Measurements from ENCODE around the gene SPC24. TPM values are rescaled to one million over a fixed set of nuclear protein-coding genes. Genes with fewer than 3 reads are reported as not detected.

Gene SPC24
- total RNA-seq, 2 experiments from 2014 or later = 60.5 to 70.9 TPM

- Mint-ChIP-seq H3K27me3 (no peaks in the 10 kb centered on the region), H3K9me3 (peaks cover 2% of the 10 kb centered on the region), H3K36me3 (ENCODE audit: low read depth) (peaks cover 78% of the 10 kb centered on the region), H3K4me1 (ENCODE audit: low read depth) (peaks cover 54% of the 10 kb centered on the region), H3K4me3 (peak overlapping the region; percentile 63), H3K27ac (peak overlapping the region; percentile 94)
- ChIA-PET POLR2A (interaction anchor here (0.8 to 3.8 kb wide), 5 partner anchors 10 to 86 kb away, joined by 3 to 20 read pairs (median 4); no protein-coding TSS in a partner anchor), CTCF (interaction anchor here (1.2 to 3.2 kb wide), 2 partner anchors 30 to 61 kb away, joined by 5 to 22 read pairs; no protein-coding TSS in a partner anchor)
- ATAC-seq = peak; percentile 55
- TF ChIP-seq CTCF (IDR thresholded peaks at IDR 0.05) = no peak
- intact Hi-C loops (cut with micrococcal nuclease) = no loop called here
- DNase-seq = peak; percentile 57
Measured at GRCh38 chr19:11096210-11096841, 59.3 kb downstream of the SPC24 start.

Small RNA genes lying within 50 kb of the gene (microRNA-seq; reads per million reads assigned to microRNA genes)
- 2.1 reads per million for gene MIR6886 (ENCODE audit: borderline microRNAs expressed, borderline replicate concordance)

Other genes starting within 250 kb of the SPC24 start
- gene YIPF2, start 227.1 kb downstream of the SPC24 start, total RNA-seq = 10 to 100 TPM; 21.7 to 24.4 TPM
- gene TIMM29, start 227.0 kb downstream of the SPC24 start, total RNA-seq = 10 to 100 TPM; 14.7 to 17.7 TPM
- gene SMARCA4, start 194.8 kb downstream of the SPC24 start, total RNA-seq = 10 to 100 TPM; 97.0 to 98.7 TPM
- gene LDLR, start 66.3 kb downstream of the SPC24 start, total RNA-seq = 10 to 100 TPM; 54.7 to 56.5 TPM
- gene KANK2, start 41.8 kb upstream of the SPC24 start, total RNA-seq = 1 to 10 TPM; 1.9 to 2.0 TPM
- not detected for gene ANGPTL8, start 83.8 kb upstream of the SPC24 start, total RNA-seq
- gene DOCK6, start 106.7 kb upstream of the SPC24 start, total RNA-seq = 1 to 10 TPM; 4.5 to 7.9 TPM
- not detected for gene TSPAN16, start 140.4 kb upstream of the SPC24 start, total RNA-seq
- gene RAB3D, start 183.9 kb upstream of the SPC24 start, total RNA-seq = 1 to 10 TPM; 6.7 to 7.0 TPM
- gene TMEM205, start 190.5 kb upstream of the SPC24 start, total RNA-seq = 10 to 100 TPM; 24.3 to 25.6 TPM
- 10 to 100 TPM in 1 of 2 experiments, 1 to 10 TPM in 1; 9.7 to 10.5 TPM for gene CCDC159, start 190.7 kb upstream of the SPC24 start, total RNA-seq
- gene PLPPR2, start 199.7 kb upstream of the SPC24 start, total RNA-seq = 1 to 10 TPM; 1.2 to 1.8 TPM
- 1 to 10 TPM; 1.5 to 1.8 TPM for gene SWSAP1, start 218.9 kb upstream of the SPC24 start, total RNA-seq
- 1 to 10 TPM; 7.0 to 9.8 TPM for gene EPOR, start 228.5 kb upstream of the SPC24 start, total RNA-seq

All from activated CD8-positive, alpha-beta T cell treated with anti-CD3 and anti-CD28 coated beads for 36 hours (primary cell).